HG03457 (cell line): ENCODE data around the gene BAZ1B.
A peak's percentile ranks its signal among the peaks of the same experiment; 100 is the strongest.
"Not testable (repeated sequence)": the region's sequence is repeated elsewhere in the genome, so short reads cannot be mapped to it uniquely, and the experiment has no call there.

ENCODE experiments used
- ATAC-seq: cut with Tn5 transposase; IDR thresholded peaks from one replicate; pipeline ENCODE4 v1.9.1; 2021; ENCODE audit warnings: moderate number of reproducible peaks; ENCODE audit not compliant: unreplicated experiment

BAZ1B gene

GRCh38 chr7:73539709-73540108 lies 17.6 kb upstream of the BAZ1B start:
- no peak for ATAC-seq

DNA sequence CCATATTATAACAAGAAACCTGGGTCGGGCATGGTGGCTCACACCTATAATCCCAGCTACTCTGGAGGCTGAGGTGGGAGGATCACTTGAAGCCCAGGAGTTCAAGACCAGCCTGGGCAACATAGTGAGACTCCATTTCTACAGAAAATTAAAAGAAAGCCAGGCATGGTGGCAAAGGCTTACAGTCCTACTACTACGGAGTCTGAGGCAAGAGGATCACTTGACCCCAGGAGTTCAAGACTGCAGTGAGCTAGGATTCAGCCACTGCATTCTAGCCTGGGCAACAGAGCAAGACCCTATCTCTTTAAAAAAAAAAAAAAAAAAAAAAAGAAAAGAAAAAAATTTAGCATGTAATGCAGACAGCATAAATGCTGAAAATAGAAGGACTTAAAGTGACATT lies 16.4 kb upstream of the BAZ1B start:
- not testable (repeated sequence) for ATAC-seq

DNA sequence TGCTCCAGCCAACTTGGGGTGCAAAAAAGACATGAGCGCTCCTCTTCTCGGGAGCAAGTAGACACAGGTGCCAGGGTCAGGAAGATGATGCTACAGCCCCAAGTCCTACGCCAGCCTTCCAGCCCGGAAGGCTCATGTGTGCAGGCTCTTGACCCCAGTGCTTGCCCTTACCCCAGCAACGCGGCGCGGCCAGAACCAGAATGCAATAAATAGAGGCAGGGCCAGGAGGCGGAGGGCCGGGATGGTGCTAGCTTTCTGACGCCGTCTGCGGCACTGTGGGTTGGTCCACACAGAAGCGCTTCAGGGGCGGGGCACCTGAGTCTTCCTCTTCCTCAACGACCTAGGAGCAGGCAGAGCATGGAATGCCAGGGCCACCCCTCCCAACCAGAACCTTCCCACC lies 15.0 kb upstream of the BAZ1B start:
- no peak for ATAC-seq

GRCh38 chr7:73536479-73536878 lies 14.4 kb upstream of the BAZ1B start:
- ATAC-seq, result no peak

DNA sequence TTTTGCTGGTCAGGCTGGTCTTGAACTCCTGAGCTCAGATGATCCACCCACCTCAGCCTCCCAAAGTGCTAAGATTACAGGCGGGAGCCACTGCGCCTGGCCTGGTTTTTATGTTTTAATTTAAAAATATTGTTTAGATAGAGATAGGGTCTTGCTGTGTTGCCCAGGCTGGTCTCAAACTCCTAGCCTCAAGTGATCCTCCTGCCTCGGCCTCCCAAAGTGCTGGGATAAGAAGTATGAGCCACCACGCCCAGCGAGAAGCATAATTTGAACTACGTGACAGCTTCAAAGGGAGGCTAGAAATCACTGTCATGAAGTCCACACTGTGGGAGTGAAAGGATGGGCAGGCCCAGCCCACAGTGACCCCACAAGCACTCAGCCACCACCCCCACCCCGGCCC lies 13.8 kb upstream of the BAZ1B start:
- not testable (repeated sequence) for ATAC-seq

DNA sequence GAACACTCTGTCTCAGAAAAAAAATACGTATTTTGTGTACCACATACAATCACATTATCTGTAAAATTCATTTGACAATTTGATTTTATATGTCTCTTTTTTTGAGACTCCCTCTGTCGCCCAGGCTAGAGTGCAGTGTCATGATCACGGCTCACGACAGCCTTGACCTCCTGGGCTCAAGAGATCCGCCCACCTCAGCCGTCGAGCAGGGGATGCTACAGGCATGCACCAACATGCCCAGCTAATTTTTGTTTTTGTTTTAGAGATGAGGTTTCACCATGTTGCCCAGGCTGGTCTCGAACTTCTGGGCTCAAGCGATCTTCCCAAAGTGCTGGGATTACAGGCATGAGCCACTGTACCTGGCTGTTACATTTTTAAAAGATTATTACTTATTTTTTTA lies 11.6 kb upstream of the BAZ1B start:
- ATAC-seq, result no peak

DNA sequence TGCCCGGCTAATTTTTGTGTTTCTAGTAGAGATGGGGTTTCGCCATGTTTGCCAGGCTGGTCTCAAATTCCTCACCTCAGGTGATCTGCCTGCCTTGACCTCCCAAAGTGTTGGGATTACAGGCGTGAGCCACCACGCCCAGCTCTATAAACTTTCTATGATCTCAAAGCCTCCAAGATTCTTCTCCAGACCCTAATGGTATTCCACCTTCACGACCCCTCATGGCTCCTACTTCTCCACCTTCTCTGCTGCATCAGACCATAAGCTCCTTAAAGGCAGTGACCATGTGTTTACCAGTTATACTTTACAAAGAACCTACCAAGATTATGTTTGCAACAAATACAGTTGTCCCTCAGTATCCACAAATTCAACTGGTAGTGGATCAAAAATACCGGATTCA lies 10.1 kb upstream of the BAZ1B start:
- no peak for ATAC-seq

GRCh38 chr7:73530800-73531199 lies 8.7 kb upstream of the BAZ1B start:
- ATAC-seq, result no peak

DNA sequence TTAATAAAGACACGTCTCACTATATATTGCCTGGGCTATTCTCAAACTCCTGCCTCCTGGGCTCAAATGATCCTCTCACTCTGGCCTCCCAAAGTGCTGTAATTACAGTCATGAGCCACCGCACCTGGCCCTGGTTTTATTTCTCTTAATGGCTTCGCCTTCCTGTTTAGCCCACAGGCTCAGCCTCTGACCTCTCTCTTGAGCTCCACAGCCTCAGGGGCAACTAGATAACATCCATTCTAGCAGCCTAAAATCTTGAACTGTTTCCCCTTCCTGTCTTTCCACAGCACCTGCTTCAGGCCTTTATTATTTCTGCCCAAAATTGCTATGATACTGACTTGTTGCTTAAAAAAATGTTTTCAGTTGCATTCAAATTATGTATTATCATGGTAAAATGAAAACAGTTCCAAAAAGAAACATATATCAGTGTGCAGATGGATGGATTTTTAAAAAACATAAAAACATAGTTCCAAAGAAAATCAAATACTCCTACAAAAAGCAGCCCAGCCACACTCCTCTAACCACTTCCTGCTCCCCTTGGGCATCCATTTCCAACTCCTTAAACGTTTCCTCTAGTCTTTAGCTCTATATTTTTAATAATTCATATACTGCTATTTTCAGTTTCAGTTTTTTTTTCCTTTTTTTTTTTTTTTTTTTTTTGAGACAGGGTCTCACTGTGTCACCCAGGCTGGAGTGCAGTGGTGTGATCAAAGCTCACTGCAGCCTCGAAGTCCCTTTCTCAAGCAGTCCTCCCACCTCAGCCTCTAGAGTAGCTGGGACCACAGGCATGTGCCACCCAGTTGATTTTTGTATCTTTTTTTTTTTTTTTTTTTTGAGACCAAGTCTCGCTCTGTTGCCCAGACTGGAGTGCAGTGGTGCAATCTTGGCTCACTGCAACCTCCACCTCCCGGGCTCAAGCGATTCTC lies 5.1 kb upstream of the BAZ1B start:
- no peak for ATAC-seq

GRCh38 chr7:73526158-73526494 lies 4.0 kb upstream of the BAZ1B start:
- ATAC-seq, result not testable (repeated sequence)

- peak; percentile 18 for ATAC-seq
Observed at GRCh38 chr7:73521636-73522104, 423 bp downstream of the BAZ1B start.

DNA sequence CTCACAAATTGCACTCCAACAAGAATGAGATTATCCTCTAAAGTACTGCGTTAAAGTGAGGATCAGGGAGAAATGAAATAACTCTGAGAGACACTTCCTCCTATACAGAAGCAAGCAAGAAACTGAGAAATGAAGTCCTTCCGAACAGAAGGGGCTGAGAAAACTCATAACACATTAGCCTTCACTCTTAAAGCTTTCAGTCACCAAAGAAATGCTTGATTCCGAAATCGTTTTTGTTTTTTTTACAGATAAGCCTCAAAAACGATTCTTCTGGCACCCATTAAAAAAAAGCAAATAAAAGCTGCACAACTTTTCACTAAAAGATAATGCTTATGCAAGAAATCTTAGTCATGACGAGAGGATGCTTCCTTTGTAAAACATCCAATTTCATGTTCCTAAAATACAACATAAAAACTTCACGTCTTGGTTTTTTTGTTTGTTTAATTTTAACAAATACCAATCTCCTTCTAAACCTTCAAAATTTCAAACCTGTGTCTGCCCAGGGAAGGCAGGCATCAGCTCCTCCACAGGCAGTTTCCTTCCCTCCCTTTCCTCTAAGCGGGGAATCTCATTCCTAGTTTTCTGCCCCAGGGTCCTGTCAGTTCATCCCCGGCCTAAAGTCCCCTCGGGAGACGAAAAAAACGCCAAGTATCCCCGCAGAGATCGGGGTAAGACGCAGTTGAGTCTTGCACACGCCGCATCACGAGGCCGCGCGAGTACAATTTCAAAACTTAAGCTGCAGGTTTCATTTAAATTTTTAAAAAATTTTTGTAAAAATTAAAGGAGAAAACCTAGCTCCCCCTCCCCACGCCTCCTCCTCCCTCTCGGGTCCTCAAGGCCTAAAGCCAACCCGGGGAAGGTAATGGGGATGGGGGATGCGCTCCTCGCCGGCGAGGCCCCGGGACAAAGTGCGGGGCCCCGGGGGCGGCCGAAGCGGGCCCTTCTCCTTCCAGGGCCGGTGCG lies 1.1 kb downstream of the BAZ1B start:
- no peak for ATAC-seq

- no peak for ATAC-seq
Observed at GRCh38 chr7:73519867-73520672, 2.0 kb downstream of the BAZ1B start.

DNA sequence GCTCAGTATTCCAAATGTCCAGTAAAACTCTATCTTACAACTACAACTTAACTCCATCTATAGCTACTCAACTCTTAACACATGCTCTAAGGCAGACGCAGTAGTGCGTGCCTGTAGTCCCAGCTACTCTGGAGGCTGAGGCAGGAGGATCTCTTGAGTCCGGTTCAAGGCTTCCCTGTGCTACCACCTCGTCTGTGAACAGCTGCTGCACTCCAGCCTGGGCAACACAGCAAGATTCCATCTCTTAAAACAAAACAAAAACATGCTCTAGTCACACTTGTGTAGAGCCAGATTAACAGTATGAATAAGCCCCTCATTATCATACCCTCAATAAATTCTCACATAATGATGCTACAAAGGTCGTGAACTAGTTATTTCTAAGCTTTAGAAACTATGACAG lies 3.6 kb downstream of the BAZ1B start:
- ATAC-seq, result no peak

DNA sequence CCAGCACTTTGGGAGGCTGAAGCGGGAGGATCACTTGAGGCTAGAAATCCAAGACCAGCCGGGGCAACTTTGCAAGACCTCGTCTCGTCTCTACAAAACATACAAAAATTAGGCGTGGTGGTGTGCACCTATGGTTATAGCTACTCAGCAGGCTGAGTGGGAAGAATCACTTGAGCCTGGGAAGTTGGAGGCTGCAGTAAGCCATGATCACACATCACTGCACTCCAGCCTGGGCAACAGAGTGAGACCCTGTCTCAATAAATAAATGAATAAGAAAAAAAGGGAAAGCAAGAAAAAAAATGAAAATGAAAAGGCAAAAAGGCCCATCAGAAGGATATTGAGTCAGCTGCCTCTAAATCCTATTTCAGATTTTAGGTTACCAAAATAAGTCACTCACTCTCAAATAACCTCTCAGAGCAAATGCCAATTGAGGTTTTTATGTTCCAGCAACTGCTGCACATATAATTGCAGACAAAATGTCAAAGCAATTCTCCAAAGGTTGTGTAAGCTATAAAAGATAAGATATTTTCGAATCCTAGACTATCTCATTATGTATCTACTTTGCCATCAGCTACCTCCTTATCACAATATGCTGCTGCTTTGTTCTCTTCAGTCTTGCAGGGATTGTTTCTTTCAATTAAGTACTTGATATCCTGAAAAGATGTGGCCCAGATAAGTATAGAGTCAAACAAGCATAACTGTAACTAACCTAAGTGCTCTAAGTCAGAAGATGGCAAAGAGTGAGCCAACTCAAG lies 4.7 kb downstream of the BAZ1B start:
- ATAC-seq, result no peak

DNA sequence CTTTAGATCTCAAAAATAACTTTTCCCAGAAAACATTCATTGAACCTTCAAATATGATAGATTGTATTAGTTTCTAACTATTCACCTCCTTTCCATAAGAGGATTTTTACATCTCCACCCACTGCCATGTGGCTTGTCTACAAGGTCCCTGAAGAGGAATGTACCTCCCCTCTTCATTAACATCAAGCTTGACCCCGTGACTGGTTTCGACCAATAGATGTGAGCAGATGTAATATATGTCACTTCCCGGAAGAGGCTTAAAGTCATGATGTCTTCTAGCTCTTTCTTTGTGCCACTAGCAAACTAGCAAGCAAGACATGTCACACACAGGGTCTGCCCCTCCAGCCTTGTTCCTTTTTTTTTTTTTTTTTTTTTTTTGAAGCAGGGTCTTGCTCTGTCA lies 6.9 kb downstream of the BAZ1B start:
- ATAC-seq, result no peak

DNA sequence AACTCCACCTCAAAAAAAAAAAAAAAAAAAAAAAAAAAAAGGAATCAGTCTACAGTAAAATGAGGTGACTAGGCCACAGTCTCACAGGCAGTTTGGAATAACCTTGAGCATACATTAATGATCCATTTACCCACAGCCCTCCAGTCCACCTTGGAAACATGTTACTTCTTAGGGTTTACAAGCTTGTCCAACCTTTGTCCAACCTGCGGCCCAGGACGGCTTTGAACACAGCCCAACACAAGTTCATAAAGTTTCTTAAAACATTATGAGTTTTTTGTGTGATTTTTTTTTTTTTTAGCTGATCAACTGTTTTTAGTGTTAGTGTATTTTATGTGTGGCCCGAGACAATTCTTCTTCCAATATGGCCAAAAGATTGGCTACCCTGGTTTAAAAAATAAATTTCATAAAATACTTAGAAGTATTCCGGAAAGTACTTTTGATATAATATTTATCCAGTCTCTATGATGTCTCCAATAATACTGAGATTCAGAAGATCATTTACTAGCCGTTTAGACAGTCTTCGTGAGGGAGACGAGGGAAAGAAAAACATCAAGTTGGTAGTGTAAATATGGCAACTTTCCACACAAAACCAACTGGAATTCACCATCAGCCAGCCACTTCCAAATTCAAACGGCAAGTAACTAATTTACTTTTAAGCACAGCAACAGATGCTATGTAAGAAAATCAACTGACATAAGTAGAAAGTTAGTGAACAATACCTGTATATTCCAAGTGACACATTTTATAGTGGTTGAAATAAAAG lies 9.9 kb downstream of the BAZ1B start:
- no peak for ATAC-seq

GRCh38 chr7:73509463-73509862 lies 12.6 kb downstream of the BAZ1B start:
- ATAC-seq, result no peak

DNA sequence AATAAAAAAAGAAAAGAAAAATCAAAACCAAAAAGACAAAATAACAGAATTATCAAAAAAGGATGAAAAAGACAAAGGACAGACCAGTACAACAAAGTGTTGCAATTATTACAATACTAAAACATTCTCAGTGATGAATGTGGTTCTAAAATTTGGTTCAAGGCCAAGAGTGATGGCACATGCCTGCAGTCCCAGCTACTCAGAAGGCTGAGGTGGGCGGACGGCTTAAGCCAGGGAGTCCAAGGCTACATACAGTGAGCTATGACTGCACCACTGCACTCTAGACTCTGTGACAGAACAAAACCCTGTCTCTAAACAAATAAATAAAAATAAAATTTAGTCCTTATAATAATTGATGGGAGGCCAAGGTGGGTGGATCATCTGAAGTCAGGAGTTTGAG lies 14.5 kb downstream of the BAZ1B start:
- no peak for ATAC-seq
